PC-3 (cell line): ENCODE measurements around the gene NUMA1.

Experiments used
- EZH2 ChIP-seq: fragments of 300-600 bp; sonication (generic); IDR thresholded peaks from one replicate; pipeline ENCODE4 v1.6.1; 2017; ENCODE audit warnings: antibody characterized with exemption, mild to moderate bottlenecking, low read length; ENCODE audit not compliant: unreplicated experiment
- EZH2phosphoT487 ChIP-seq: fragments of 300-600 bp; sonication (generic); IDR thresholded peaks from 2 replicates; pipeline ENCODE4 v1.6.1; 2018; ENCODE audit warnings: mild to moderate bottlenecking, antibody characterized with exemption, low read length, borderline replicate concordance
- TF ChIP-seq, protein P1 (sequence below): fragments of 300-600 bp; sonication (generic); conservative IDR thresholded peaks from 2 replicates; pipeline ENCODE4 v1.5.1; 2017; ENCODE audit warnings: antibody characterized with exemption, low read depth, mild to moderate bottlenecking, low read length

GRCh38 chr11:72012897-72013721, 67.2 kb downstream of the NUMA1 start:
- TF ChIP-seq, protein P1, sequence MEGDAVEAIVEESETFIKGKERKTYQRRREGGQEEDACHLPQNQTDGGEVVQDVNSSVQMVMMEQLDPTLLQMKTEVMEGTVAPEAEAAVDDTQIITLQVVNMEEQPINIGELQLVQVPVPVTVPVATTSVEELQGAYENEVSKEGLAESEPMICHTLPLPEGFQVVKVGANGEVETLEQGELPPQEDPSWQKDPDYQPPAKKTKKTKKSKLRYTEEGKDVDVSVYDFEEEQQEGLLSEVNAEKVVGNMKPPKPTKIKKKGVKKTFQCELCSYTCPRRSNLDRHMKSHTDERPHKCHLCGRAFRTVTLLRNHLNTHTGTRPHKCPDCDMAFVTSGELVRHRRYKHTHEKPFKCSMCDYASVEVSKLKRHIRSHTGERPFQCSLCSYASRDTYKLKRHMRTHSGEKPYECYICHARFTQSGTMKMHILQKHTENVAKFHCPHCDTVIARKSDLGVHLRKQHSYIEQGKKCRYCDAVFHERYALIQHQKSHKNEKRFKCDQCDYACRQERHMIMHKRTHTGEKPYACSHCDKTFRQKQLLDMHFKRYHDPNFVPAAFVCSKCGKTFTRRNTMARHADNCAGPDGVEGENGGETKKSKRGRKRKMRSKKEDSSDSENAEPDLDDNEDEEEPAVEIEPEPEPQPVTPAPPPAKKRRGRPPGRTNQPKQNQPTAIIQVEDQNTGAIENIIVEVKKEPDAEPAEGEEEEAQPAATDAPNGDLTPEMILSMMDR: no peak
- TF ChIP-seq EZH2 (no peak), EZH2phosphoT487 (no peak)
